ENCODE measurements around the gene NXPE4. TPM values are rescaled to one million over a fixed set of nuclear protein-coding genes. Genes with fewer than 3 reads are reported as not detected.

NXPE4 gene
- total and polyA plus RNA-seq, 9 of the 15 experiments (the other 6 are each of a cell fraction or from before 2014, with no cell fraction given): not detected

DNA sequence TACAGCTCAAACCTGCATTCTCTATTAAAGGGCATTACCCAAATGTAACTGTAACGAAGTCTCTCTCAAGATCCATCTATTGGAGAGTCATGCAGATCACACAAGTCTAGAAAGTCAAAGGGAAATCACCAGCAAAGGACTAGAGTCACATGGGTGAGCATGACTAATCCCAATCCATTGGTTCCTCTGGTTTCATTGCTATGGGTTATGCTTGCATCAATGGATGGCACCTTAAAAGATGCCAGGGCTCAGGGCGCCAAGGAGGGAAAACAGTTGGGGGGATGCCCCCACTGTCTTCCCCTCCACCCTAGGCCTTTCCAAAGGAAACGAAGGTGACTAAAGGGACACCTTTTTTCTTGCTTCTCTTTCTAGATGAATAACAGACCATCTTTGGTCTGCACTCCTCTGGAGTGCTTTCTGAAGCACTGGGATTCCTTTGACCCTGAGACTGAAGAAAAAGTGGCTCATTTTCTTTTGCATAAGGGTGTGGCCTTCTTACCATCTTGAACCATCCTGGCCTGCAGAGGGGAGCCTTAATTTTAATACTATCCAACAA lies 8.1 kb downstream of the NXPE4 start:
- no peaks in the 10 kb centered on the region for H3K4me1 ChIP-seq (replicated peaks in 1 of 2; ENCODE audit: control insufficient read depth in 2 of 2, insufficient read depth in 2 of 2, low read length in 2 of 2)
- POLR2A ChIA-PET: no interaction called here
- no peak for DNase-seq (ENCODE audit: extremely low read depth in 1 of 4, low spot score in 3 of 4)
- CTCF ChIA-PET (ENCODE audit: low intra/inter-chr PET ratio): interaction anchor here (0.6 kb wide), 1 partner anchor 790 kb away, joined by 3 read pairs; no protein-coding TSS in a partner anchor
- H2AFZ ChIP-seq (ENCODE audit: low read depth, low read length): no peak overlapping the region
- no peaks in the 10 kb centered on the region for H3K36me3 ChIP-seq (ENCODE audit: control insufficient read depth, insufficient read depth, low read length)
- H3K27me3 ChIP-seq (ENCODE audit: control insufficient read depth in 2 of 2, insufficient read depth in 2 of 2, low read length in 2 of 2): no peaks in the 10 kb centered on the region
- H3K27ac ChIP-seq (ENCODE audit: extremely low read depth, low read depth, low read length): no peak overlapping the region
- no peaks in the 10 kb centered on the region for H3K9me3 ChIP-seq (replicated peaks; ENCODE audit: control insufficient read depth, insufficient read depth, low read depth, low read length)
- H4K20me1 ChIP-seq (replicated peaks; ENCODE audit: control insufficient read depth, insufficient read depth, low read length): no peaks in the 10 kb centered on the region
- intact Hi-C loops (cut with micrococcal nuclease) (loop anchor here (1.0 to 10.0 kb wide), 2 partner anchors 243 to 307 kb away; no protein-coding TSS in a partner anchor), in situ Hi-C loops (cut with MboI) (no loop called here)
- 0% methylated on average over 3 of the region's 3 CpGs for WGBS (ENCODE audit: insufficient coverage, low coverage, missing lambda C conversion rate)
- H3K9me1 ChIP-seq (ENCODE audit: control insufficient read depth, insufficient read depth, low read length): no peaks in the 10 kb centered on the region
- no peak overlapping the region for H3K4me3 ChIP-seq
- no peak for FAIRE-seq
- no peak for ATAC-seq
- no peaks in the 10 kb centered on the region for H3K79me2 ChIP-seq (ENCODE audit: control insufficient read depth, insufficient read depth, low read length)
- H3K9ac ChIP-seq (ENCODE audit: insufficient read depth in 1 of 2, low read depth in 2 of 2, low read length in 2 of 2): no peak overlapping the region
- no TSS peak for BruUV-seq (replicated peaks)
- H3K4me2 ChIP-seq (ENCODE audit: insufficient read depth, low read length): no peak overlapping the region
- TF ChIP-seq MCM7 (IDR thresholded peaks at IDR 0.05) (no peak), ADNP (tag; IDR thresholded peaks at IDR 0.05) (no peak), CSDE1 (IDR thresholded peaks at IDR 0.05) (no peak), ARID2 (IDR thresholded peaks at IDR 0.05) (no peak), CBX1 (IDR thresholded peaks at IDR 0.05; ENCODE audit: low read depth) (peak; percentile 62; the same call in 1 of the 2 replicates), ZNF134 (CRISPR knock-in tag; conservative IDR thresholded peaks at IDR 0.05) (no peak)
- TF ChIP-seq, protein P1, sequence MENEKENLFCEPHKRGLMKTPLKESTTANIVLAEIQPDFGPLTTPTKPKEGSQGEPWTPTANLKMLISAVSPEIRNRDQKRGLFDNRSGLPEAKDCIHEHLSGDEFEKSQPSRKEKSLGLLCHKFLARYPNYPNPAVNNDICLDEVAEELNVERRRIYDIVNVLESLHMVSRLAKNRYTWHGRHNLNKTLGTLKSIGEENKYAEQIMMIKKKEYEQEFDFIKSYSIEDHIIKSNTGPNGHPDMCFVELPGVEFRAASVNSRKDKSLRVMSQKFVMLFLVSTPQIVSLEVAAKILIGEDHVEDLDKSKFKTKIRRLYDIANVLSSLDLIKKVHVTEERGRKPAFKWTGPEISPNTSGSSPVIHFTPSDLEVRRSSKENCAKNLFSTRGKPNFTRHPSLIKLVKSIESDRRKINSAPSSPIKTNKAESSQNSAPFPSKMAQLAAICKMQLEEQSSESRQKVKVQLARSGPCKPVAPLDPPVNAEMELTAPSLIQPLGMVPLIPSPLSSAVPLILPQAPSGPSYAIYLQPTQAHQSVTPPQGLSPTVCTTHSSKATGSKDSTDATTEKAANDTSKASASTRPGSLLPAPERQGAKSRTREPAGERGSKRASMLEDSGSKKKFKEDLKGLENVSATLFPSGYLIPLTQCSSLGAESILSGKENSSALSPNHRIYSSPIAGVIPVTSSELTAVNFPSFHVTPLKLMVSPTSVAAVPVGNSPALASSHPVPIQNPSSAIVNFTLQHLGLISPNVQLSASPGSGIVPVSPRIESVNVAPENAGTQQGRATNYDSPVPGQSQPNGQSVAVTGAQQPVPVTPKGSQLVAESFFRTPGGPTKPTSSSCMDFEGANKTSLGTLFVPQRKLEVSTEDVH (IDR thresholded peaks at IDR 0.05; ENCODE audit: low read depth, partially characterized antibody): no peak
- TF ChIP-seq, protein P2, sequence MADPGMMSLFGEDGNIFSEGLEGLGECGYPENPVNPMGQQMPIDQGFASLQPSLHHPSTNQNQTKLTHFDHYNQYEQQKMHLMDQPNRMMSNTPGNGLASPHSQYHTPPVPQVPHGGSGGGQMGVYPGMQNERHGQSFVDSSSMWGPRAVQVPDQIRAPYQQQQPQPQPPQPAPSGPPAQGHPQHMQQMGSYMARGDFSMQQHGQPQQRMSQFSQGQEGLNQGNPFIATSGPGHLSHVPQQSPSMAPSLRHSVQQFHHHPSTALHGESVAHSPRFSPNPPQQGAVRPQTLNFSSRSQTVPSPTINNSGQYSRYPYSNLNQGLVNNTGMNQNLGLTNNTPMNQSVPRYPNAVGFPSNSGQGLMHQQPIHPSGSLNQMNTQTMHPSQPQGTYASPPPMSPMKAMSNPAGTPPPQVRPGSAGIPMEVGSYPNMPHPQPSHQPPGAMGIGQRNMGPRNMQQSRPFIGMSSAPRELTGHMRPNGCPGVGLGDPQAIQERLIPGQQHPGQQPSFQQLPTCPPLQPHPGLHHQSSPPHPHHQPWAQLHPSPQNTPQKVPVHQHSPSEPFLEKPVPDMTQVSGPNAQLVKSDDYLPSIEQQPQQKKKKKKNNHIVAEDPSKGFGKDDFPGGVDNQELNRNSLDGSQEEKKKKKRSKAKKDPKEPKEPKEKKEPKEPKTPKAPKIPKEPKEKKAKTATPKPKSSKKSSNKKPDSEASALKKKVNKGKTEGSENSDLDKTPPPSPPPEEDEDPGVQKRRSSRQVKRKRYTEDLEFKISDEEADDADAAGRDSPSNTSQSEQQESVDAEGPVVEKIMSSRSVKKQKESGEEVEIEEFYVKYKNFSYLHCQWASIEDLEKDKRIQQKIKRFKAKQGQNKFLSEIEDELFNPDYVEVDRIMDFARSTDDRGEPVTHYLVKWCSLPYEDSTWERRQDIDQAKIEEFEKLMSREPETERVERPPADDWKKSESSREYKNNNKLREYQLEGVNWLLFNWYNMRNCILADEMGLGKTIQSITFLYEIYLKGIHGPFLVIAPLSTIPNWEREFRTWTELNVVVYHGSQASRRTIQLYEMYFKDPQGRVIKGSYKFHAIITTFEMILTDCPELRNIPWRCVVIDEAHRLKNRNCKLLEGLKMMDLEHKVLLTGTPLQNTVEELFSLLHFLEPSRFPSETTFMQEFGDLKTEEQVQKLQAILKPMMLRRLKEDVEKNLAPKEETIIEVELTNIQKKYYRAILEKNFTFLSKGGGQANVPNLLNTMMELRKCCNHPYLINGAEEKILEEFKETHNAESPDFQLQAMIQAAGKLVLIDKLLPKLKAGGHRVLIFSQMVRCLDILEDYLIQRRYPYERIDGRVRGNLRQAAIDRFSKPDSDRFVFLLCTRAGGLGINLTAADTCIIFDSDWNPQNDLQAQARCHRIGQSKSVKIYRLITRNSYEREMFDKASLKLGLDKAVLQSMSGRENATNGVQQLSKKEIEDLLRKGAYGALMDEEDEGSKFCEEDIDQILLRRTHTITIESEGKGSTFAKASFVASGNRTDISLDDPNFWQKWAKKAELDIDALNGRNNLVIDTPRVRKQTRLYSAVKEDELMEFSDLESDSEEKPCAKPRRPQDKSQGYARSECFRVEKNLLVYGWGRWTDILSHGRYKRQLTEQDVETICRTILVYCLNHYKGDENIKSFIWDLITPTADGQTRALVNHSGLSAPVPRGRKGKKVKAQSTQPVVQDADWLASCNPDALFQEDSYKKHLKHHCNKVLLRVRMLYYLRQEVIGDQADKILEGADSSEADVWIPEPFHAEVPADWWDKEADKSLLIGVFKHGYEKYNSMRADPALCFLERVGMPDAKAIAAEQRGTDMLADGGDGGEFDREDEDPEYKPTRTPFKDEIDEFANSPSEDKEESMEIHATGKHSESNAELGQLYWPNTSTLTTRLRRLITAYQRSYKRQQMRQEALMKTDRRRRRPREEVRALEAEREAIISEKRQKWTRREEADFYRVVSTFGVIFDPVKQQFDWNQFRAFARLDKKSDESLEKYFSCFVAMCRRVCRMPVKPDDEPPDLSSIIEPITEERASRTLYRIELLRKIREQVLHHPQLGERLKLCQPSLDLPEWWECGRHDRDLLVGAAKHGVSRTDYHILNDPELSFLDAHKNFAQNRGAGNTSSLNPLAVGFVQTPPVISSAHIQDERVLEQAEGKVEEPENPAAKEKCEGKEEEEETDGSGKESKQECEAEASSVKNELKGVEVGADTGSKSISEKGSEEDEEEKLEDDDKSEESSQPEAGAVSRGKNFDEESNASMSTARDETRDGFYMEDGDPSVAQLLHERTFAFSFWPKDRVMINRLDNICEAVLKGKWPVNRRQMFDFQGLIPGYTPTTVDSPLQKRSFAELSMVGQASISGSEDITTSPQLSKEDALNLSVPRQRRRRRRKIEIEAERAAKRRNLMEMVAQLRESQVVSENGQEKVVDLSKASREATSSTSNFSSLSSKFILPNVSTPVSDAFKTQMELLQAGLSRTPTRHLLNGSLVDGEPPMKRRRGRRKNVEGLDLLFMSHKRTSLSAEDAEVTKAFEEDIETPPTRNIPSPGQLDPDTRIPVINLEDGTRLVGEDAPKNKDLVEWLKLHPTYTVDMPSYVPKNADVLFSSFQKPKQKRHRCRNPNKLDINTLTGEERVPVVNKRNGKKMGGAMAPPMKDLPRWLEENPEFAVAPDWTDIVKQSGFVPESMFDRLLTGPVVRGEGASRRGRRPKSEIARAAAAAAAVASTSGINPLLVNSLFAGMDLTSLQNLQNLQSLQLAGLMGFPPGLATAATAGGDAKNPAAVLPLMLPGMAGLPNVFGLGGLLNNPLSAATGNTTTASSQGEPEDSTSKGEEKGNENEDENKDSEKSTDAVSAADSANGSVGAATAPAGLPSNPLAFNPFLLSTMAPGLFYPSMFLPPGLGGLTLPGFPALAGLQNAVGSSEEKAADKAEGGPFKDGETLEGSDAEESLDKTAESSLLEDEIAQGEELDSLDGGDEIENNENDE (IDR thresholded peaks at IDR 0.05; ENCODE audit: low read depth, low read length): no peak

Data from K562 (cell line).